Hepatocyte (in vitro differentiated cells): ENCODE data around the gene DYNC1I1.

Experiments used
- CTCF ChIP-seq: fragments of 200-600 bp; sonication (generic); IDR thresholded peaks from 2 replicates; pipeline ENCODE4 v1.5.1; 2016; ENCODE audit warnings: antibody characterized with exemption, mild to moderate bottlenecking; ENCODE audit not compliant: poor library complexity
- EZH2 ChIP-seq: fragments of 200-600 bp; sonication (generic); IDR thresholded peaks from 2 replicates; pipeline ENCODE4 v1.6.1; 2016; ENCODE audit warnings: antibody characterized with exemption, mild to moderate bottlenecking, borderline replicate concordance

DNA sequence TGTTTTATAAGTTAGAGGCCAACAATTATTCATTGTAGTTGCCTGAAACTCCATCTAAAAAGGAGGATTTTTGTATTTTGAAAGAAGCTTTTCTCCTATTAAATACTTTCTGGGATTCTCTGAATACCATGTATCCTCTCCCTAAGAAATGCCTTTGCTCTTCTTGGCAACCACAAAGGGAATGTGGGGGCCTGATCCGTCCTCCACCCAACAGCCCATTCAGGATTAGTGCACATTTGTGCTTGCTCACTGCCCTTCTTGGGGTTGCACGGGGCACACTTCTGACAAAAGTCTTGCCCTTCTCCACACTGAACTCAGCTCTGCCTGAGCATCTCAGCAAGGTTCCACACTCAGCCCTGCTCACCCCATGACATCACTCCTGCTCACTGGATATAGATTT lies 355.4 kb downstream of the DYNC1I1 start:
- TF ChIP-seq CTCF (no peak), EZH2 (no peak)
